Breast epithelium (tissue), 4 donors: ENCODE results near the gene NAALADL2. TPM values are rescaled to one million over a fixed set of nuclear protein-coding genes. Genes with fewer than 3 reads are reported as not detected.

Source experiments
- DNase-seq, 2 donors: peaks; one replicate each; pipeline ENCODE4 v3.0.0-alpha.2; 2019; ENCODE audit warnings: low spot score in 2 of 2
- H3K27ac ChIP-seq, 2 donors: fragments of 200-600 bp; sonication (generic) in 1 of 2; one replicate each; pipeline ENCODE4 v1.5.1; 2016 to 2019; ENCODE audit warnings: mild to moderate bottlenecking in 1 of 2
- H3K27me3 ChIP-seq, 2 donors: fragments of 200-600 bp; sonication (generic) in 1 of 2; one replicate each; pipeline versions ENCODE4 v1.5.1 to v1.6.0; 2017 to 2019; ENCODE audit warnings: control low read depth in 1 of 2, mild to moderate bottlenecking in 1 of 2
- H3K36me3 ChIP-seq: fragments of 200-600 bp; one replicate; pipeline ENCODE4 v1.5.1; 2019
- H3K4me1 ChIP-seq, 2 donors: fragments of 200-600 bp; sonication (generic); one replicate each; pipeline ENCODE4 v1.5.1; 2016 to 2019; ENCODE audit warnings: control low read depth in 1 of 2
- H3K4me3 ChIP-seq, 3 donors: fragments of 200-600 bp; sonication (generic); 1 replicate in 2 of 3; 2 replicates in 1 of 3; pipeline ENCODE4 v1.5.1; 2016 to 2019; ENCODE audit warnings: mild to moderate bottlenecking in 3 of 3, moderate library complexity in 2 of 3
- H3K9me3 ChIP-seq, 2 donors: fragments of 200-600 bp; sonication (generic) in 1 of 2; one replicate each; pipeline ENCODE4 v1.5.1; 2016 to 2019; ENCODE audit warnings: control low read depth in 1 of 2
- CTCF ChIP-seq, 3 donors: fragments of 450-650 bp; IDR thresholded peaks; one replicate each; pipeline ENCODE4 v1.5.1; 2016 to 2017; ENCODE audit warnings: antibody characterized with exemption in 3 of 3, mild to moderate bottlenecking in 3 of 3, moderate library complexity in 3 of 3
- POLR2A ChIP-seq: fragments of 450-650 bp; IDR thresholded peaks from one replicate; pipeline ENCODE4 v1.6.1; 2016; ENCODE audit warnings: antibody characterized with exemption, mild to moderate bottlenecking, moderate library complexity
- POLR2AphosphoS5 ChIP-seq, 3 donors: sonication (generic); formaldehyde crosslinking; IDR thresholded peaks; one replicate each; pipeline ENCODE4 v1.6.1; 2017; ENCODE audit warnings: antibody characterized with exemption in 3 of 3
- intact Hi-C: fragments of 100-400 bp; cut with DNase I; formaldehyde crosslinking; loops from one replicate; pipeline ENCODE4 v1.15.1; 2023; ENCODE audit warnings: low total_unique reads
- total RNA-seq, 3 donors: library from RNA; depleted of rRNA; stranded (reverse); fragments of >200 nt; gene quantifications; one replicate each; pipeline ENCODE4 v1.1.0, GENCODE V29; 2016

NAALADL2 gene
- total RNA-seq, 3 donors from 2014 or later, result 12.0 to 69.5 (median 53.9) TPM

GRCh38 chr3:175735866-175736265 is 876.7 kb downstream of the NAALADL2 start:
- Histone ChIP-seq H3K27ac (no peak overlapping the region), H3K27me3 (no peaks in the 10 kb centered on the region)
- no peak for TF ChIP-seq CTCF (IDR thresholded peaks at IDR 0.05)
- TF ChIP-seq POLR2A, result no peak
- TF ChIP-seq POLR2AphosphoS5 (IDR thresholded peaks at IDR 0.05), result no peak

GRCh38 chr3:175737646-175738572 is 878.8 kb downstream of the NAALADL2 start:
- intact Hi-C loops, result no loop called here
- no peaks in the 10 kb centered on the region for H3K36me3 ChIP-seq
- no peak overlapping the region for H3K27ac ChIP-seq
- no peaks in the 10 kb centered on the region for H3K4me1 ChIP-seq
- H3K4me3 ChIP-seq, result no peak overlapping the region
- no peak for DNase-seq
- H3K27me3 ChIP-seq, result no peaks in the 10 kb centered on the region
- no peak for TF ChIP-seq POLR2AphosphoS5 (IDR thresholded peaks at IDR 0.05)
- TF ChIP-seq CTCF (IDR thresholded peaks at IDR 0.05), result no peak
- no peak for TF ChIP-seq POLR2A
- peaks cover 7 to 11% of the 10 kb centered on the region in 2 donors for H3K9me3 ChIP-seq

More at GRCh38 chr3:175735866-175736265, 876.7 kb downstream of the NAALADL2 start:
- no peak for DNase-seq
- Histone ChIP-seq H3K36me3 (no peaks in the 10 kb centered on the region), H3K9me3 (peaks cover 7 to 11% of the 10 kb centered on the region in 2 donors), H3K4me3 (no peak overlapping the region), H3K4me1 (no peaks in the 10 kb centered on the region)
- intact Hi-C loops, result no loop called here

GRCh38 chr3:175741951-175742350 is 882.8 kb downstream of the NAALADL2 start:
- Histone ChIP-seq H3K27ac (no peak overlapping the region), H3K36me3 (no peaks in the 10 kb centered on the region), H3K9me3 (no peaks in the 10 kb centered on the region), H3K27me3 (no peaks in the 10 kb centered on the region), H3K4me3 (no peak overlapping the region), H3K4me1 (no peaks in the 10 kb centered on the region)
- no peak for TF ChIP-seq CTCF (IDR thresholded peaks at IDR 0.05)
- no peak for TF ChIP-seq POLR2A
- no peak for TF ChIP-seq POLR2AphosphoS5 (IDR thresholded peaks at IDR 0.05)
- no peak for DNase-seq
- intact Hi-C loops, result no loop called here

- no peaks in the 10 kb centered on the region for H3K36me3 ChIP-seq
- DNase-seq, result no peak
- intact Hi-C loops, result no loop called here
- no peaks in the 10 kb centered on the region for H3K9me3 ChIP-seq
- H3K27me3 ChIP-seq, result no peaks in the 10 kb centered on the region
- TF ChIP-seq CTCF (IDR thresholded peaks at IDR 0.05), result no peak
- no peak for TF ChIP-seq POLR2A
- no peak for TF ChIP-seq POLR2AphosphoS5 (IDR thresholded peaks at IDR 0.05)
- no peaks in the 10 kb centered on the region for H3K4me1 ChIP-seq
- no peak overlapping the region for H3K27ac ChIP-seq
- H3K4me3 ChIP-seq, result no peak overlapping the region
These were observed 884.7 kb downstream of the NAALADL2 start for GRCh38 chr3:175743733-175744400.

- Histone ChIP-seq H3K27me3 (no peaks in the 10 kb centered on the region), H3K4me1 (no peaks in the 10 kb centered on the region), H3K36me3 (no peaks in the 10 kb centered on the region), H3K4me3 (no peak overlapping the region), H3K27ac (no peak overlapping the region), H3K9me3 (no peaks in the 10 kb centered on the region)
- intact Hi-C loops, result no loop called here
- TF ChIP-seq POLR2AphosphoS5 (IDR thresholded peaks at IDR 0.05) (no peak), POLR2A (no peak), CTCF (IDR thresholded peaks at IDR 0.05) (no peak)
- DNase-seq, result no peak
These were observed 887.2 kb downstream of the NAALADL2 start for GRCh38 chr3:175746308-175746707.
